ENCODE data around the gene CEP120.
"Not testable (repeated sequence)": the region's sequence is repeated elsewhere in the genome, so short reads cannot be mapped to it uniquely, and the experiment has no call there.

The CEP120 gene

DNA sequence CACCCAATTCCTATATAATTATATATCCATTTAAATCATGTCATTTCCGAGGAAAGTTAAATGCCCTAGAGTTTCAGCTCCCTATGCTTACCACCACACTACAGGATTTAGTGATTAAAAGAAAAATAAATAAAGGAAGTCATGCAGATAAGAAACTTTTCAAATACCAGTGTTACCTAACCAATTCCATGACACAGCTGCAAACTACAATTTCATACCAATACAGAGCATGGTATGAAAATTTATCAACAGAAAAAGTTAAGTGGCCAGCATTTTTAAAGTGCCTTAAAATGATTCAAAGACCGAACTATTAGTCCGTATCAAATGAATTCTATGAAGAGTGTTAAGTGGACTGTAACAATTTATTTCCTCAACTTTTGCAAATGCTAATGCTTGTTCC is 35.9 kb downstream of the CEP120 start:
- no peak for DNase-seq (ENCODE audit: low read depth)

DNA sequence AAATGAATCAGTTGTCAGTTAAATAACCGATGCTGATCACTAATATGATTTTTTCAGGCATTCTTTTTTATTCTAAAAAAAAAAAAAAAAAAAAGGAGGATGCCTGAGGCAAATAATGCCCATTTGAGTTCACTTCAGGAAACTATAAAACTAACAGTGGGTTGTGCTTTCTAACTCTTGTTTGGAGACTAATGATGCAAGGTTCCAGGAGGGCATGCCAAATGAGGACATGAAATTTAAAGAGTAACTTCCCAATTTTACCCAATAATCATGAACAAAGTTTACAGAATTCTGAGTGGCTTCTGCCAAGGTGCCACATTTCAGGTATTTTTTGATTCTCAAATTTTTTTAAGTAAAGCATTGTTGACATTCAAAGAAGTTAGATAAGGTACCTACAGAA is 41.0 kb downstream of the CEP120 start:
- no peak for DNase-seq (ENCODE audit: low read depth)

DNA sequence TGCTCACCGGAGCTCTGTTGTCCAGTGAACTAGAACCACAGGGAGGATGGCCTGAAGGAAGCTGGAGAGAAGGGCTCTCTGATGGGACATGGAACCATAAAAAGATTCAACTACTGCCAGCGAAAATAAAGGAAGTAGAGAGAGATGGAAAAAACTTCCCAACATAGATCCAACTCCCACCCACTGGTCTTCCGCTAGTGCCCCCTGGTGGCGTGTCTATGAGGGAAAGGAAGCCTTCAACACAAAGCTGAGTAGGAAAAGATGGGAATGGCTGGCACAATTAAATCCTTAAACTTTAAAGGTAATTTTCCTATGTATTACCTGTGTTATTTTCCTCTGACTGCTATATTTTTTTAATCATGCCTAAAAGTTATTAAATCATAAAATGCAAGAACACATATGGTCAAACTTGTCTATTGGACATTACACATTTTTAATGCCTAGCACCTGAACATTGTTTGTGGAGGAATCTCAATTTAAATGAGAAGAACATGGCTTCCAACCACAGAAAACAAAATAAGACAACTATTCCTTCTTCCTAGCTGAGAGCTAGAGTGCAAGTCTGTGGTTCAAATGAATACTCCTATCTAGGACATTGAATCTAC is 51.5 kb downstream of the CEP120 start:
- DNase-seq (ENCODE audit: low read depth) = peak; percentile 24

DNA sequence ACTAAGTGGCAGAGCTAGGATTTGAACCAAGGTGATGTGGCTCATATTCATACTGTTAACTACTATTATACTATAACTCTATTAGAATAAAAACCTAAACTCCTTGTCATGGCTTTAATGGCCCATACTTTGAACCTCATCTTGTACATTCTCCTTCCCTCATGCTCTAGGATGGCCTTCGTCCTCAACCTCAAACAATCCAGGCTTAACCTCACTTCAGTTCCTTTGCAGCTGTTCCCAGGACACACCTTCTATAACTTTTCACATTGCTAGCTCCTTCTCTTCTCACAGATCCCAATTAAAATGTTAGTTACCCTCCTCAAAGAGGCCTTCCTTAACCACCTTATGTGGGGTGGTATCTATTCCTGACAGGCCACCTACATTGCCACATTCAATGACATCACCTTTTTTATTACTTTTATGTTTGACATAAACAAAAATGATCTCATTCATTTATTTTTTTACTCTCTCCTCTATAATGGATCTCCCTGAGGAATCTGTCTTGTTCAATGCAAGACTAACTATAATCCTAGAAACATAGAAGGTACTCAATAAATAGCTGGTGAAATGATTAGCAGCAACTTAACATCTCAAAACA is 53.7 kb downstream of the CEP120 start:
- no peak for DNase-seq (ENCODE audit: low read depth)

DNA sequence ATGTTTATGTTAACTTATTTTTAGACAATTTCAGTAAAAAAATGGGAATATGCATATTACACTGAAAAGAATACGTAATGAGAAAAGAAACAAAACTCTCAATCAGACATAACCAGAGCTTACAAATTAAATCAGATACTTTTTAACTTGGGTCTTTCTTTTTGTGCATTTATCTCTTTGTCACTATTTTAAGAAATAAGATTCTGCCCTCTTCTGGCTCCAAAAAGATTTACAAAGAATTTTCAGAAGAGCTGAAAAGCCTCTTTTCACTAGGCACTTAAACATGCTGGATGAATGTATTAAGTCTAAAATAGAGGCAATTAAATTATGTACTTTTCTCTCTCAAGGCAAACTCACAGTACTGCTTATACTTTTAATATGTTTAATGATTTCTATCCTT is 55.5 kb downstream of the CEP120 start:
- peak; percentile 22 for DNase-seq (ENCODE audit: low read depth)

DNA sequence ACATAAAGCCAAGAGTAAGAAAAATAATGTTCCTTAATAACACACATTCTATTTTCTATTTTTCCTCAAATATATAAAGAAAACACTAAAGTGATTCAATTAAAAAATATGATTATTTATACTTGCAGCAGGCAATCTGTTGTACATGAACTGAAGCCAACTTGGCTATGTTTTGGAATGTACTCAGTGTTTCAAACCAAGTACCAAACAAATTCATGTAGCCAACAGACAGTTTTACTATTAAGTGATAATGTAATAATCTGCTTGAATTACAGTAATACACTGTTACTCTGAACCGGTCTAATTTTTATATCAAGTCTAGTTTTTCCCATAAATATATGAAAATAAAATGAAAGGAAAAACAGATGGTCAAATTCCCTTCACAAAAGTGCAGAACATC is 58.0 kb downstream of the CEP120 start:
- DNase-seq (ENCODE audit: low read depth) = no peak

DNA sequence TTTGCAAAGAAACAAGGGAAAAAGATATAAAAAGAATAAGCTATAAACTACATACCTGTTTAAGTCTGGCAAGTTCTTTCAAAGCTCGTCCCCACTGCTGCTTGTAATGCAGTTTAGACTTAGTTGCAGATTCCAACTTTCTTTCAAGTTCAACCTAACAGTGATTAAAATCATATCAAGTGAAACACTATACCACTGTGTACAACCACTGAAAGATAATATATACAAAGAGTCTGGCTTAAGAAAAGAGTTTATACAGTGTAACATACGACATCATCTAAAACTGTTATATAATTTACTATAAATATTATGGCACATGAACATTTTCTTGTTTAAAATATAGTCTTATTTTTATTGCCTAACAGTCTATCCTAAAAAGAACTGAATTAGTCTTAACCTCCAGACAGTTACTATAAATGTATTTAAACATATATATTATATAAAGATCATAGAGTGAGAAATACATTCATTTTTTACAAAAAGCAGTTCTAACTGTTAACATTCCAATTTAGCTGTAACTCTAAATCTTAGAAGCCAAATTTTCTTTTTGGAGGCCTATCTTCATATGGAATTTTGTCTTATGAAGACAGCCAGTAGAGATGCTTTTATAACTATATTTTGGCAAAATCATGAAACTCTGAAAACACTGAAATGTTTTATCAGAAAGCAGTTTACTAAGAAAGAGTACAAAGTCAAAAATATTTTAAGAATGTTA is 58.6 kb downstream of the CEP120 start:
- no peak for DNase-seq (ENCODE audit: low read depth)

DNA sequence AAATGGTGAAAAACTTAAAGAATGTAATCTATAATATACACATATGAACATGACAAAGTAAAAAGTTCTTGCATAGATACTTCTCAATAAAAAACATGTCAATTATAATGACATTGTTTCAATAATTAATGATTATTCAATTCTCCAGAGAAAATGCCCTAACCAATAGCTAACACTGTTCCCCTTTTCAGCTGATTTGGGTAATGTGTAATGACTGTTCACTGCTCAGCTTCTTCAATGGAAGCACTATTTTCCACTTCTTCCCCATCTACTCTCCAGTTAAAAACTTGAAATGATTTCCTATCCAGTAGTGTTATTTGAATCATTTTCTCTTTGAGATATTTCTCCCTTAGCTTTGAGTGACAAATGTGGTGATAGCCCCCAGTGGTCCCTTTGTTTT is 62.3 kb downstream of the CEP120 start:
- no peak for DNase-seq (ENCODE audit: low read depth)

DNA sequence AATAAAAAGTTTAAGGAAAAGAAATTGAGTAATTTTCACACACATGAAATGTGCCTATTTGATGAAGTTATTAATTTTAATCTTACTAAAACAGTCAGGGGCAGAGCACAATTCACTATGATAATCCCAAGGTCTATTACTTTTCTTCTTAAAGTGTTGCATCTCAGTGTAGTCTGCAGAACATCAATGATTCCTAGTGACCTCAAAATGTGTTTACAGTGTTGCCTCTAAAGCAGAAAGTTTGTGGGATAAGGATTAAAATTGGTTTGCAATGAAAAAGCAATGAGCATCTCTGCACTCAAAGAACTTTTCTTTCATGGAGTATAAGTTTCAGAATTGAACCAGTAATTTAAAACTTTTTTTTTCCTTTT is 63.0 kb downstream of the CEP120 start:
- DNase-seq (ENCODE audit: low read depth) = no peak

DNA sequence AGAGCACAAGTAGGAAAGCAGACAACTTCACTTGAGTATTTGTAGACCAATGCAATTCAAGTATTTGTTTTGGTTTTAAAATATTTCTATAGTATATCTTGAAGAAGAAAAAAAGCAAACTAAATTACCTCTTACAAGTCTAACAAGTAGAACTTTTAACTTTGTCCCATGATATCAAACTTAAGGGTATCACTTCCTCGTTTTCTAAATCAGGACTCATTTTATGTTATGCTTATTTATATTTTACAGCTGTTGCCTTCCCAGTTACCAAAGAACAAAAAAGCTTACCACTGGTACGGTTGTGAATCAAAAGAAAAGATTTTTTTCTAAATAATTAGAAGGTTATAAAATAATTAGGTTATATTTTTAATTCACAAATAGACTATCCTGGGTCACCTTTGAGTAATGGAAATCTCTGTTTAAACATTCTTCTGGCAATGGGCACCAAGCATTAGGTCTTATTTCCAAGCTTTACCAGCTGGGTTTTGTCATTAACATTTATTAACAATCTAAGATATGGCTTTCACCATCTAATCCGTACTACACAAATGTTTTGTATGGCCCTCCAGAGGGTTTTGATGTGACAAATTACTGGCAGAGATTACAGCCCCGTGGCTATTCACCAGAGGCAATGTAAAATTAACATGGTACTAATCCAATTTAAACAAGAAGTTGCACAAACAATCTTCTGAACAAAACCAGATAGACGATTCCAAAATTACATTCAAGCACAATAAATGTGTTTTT is 63.6 kb downstream of the CEP120 start:
- no peak for DNase-seq (ENCODE audit: low read depth)

DNA sequence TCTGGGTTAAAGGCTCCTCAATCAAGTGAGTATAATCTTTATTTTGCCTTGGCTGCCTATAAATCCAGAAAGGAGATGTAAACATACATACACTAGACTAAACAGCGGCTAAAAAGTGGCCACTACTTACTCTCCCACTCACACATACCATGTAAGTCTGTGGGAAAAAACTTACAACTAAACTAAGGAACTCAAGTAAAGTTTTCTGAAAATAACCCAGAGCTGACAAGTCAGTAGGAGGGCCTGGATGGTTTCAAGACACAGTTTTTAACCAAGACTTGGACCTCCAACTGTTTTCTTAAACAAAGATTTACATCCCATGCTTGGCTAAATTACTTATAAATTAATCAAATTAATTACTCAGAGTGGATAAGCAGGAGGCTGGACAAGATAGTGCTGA is 64.5 kb downstream of the CEP120 start:
- peak; percentile 80 for DNase-seq (ENCODE audit: low read depth)

DNA sequence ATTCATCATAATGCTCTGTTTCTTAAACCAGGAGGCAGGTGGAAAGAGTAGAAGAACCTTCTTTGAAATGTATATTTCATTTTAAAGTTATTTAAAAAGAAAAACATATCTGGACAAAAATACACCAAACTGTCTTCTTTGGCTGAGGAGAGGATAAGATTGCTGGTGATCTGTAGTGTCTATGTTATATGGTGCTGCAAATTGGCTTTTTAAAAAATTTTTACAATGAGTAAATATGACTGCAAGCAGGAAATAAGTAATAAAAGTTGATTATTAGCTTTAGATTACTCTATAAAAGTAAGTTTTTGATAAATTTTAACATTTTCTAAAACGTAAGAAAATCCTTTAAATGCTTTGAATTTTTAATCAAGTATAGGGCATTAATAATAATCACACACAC is 64.9 kb downstream of the CEP120 start:
- no peak for DNase-seq (ENCODE audit: low read depth)

DNA sequence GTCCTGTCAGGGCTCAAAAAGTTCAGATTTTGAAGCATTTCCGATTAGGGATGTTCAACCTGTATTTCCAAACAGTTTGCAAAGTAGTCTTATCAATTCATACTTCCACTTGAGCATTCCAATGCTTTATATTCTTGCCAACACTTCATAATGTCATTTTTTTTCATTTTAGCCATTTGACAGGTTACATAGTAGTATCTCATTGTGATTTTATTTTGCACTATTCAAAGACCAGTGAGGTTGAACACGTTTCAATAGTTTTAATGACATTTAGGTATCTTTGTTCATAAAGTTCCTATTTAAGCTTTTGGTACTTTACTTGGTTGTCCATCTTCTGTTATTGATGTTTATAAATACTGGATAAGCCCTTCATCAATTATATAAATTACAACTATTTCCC is 71.4 kb downstream of the CEP120 start:
- no peak for DNase-seq (ENCODE audit: low read depth)

DNA sequence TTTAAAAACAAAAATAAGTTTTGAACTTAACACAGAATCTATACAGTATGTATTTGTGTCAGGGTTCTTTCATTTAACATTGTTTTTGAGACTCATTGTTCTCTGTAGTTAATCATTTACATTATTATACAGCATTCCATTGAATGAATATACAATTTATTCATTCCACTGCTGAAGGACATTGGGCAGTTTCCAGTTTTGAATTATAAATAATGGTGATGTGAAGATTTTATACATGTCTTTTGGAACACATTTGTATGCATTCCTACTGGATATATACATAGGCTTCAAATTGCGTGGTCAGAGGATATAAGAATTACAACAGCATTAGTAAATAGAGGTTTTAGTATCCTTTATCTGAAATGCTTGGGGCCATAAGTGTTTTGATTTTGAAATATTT is 72.0 kb downstream of the CEP120 start:
- DNase-seq (ENCODE audit: low read depth) = no peak

DNA sequence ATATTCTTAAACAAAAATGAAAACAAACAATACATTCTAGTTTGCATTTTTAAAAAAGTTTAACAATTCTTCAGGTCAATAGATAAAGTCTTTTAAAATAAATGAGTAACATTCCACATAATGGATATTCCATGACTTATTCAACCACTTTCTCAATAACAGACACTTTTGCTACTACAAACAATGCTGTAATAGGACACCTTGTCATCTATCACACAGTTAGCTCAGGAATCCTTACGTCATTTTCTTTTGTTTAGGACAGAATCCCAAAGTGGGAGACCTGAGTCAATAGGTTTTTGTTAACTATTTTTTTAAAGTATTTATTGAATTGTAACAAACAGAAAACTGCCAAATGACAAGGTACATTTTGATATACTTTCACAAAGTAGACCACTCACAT is 72.5 kb downstream of the CEP120 start:
- DNase-seq (ENCODE audit: low read depth) = no peak

DNA sequence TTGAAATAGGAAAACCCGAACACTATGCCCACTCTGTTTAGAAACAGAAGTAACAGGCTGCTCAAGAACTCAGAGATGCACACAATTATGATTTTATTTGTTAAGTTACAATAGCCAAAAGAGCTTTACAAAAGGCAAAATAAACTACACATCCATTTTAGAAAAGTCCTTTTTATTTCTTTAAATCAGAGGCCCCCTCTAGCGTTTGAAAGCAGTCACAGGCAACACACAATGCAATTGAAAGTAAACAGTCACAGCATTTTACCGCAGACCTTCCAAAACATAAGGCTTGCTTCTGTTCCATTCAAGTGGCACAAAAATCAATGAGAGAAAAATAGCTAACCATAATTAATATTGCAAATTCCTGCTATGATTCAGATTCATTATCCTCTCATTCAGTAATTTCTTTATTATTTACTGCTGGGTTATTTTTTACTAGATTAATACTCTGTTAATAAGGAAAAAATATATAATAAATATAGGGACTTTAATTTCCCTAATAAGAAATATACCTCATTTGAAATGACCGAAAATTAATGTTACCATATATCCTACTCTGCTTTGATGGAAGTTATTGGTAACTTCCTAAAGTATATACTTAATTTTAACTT is 78.3 kb downstream of the CEP120 start:
- peak; percentile 43 for DNase-seq (ENCODE audit: low read depth)

DNA sequence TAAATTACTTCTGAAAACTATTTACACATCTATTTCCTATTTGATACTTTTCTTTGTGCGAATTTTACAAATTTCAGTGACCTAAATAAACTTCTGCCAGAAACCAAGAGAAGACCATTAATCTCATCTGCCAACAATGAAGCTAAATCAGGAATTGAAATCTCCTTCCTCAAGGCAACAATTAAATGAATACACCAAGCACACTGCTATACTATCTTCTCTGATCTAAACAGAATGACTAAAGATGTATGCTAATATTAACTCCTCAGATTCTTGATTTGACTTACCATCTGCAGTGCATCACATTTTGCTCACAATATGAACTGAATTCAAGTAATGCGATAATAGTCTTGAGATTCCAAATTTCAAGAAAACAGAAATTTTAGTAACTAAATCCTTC is 82.3 kb downstream of the CEP120 start:
- no peak for DNase-seq (ENCODE audit: low read depth)

DNA sequence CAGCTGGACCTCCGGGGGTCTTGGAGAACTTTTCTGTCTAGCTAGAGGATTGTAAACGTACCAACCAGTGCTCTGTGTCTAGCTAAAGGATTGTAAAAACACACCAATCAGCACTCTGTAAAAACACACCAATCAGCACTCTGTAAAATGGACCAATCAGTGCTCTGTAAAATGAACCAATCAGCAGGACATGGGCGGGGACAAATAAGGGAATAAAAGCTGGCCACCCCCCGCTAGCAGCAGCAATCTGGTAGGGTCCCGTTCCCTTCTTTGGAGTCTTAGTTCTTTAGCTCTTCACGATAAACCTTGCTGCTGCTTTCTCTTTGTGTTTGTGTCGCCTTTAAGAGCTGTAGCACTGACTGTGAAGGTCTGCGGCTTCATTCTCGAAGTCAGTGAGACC is 114.8 kb downstream of the CEP120 start:
- DNase-seq (ENCODE audit: low read depth) = not testable (repeated sequence)

DNA sequence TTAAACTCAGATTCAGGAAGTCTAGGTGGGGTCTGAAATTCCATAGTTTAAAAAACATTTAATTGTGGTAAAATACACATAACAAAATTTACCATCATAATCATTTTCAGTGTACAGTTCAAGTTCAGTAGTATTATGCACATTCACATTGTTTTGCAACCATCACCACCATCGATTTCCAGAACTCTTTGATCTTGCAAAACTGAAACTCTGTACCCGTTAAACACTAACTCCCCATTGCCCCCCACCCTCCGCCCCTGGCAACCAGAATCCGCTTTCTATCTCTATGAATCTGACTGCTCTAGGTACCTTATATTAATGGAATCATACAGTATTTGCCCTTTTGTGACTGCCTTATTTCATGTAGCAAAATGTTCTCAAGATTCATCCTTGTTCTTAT is 117.5 kb downstream of the CEP120 start:
- DNase-seq (ENCODE audit: low read depth) = no peak

DNA sequence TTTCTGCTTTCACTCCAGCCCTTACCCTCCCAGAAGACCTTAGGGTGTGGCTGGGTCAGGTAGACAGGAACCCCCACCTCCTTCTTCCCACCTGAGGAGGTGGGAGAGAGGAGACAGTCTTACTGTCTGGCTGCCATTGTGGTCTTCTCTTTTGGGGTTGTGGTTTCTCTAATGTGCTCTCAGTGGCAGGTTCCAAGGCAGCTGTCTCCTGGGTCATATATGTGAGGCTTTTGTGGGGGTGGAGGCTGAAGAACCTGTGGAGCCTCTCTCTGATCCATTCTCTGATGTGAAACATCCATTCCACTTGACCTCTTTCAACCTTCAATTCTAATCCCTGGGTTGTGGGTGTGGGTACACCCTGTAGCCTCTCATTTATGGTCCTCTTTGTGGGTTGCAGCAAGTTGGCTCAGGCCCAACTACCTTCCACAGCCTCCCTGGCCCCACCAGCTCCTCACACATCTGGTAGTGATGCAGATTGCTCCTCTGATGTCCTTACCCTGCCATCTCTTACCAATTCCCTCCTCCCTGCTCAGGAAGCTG is 118.4 kb downstream of the CEP120 start:
- no peak for DNase-seq (ENCODE audit: low read depth)

DNA sequence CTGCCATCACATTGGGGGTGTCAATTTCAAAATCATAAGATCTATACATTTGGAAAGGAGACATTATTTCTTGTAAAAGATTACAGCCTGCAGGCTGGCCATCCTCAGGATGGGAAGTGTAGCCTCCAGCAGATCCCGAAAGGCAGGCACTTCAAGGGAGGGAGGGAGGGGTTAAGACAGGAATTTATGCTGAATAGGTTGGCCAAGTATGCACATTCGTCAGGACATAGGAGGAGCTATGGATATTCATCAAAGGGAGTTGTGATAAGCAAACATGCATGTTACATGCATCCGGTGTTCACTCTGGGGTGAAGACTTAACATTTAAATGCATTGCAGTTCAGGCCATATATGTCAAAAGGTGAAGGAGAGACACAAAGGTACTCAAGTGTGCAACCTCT is 119.4 kb downstream of the CEP120 start:
- no peak for DNase-seq (ENCODE audit: low read depth)

DNA sequence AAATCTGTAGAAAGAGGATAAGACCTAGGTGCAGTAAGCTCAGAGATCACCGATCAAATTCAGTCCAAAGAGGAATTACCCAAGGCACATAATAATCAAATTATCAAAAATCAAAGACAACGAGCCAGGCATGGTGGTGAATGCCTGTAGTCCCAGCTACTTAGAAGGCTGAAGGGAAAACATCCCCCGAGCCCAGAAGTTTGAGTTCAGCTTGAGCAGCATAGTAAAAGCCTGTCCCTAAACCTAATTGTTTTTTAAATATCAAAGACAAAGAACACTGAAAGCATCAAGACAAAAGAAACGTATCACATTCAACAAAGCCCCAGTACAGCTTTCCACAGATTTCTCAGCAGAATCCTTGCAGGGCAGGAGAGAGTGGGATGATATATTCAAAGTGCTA is 122.9 kb downstream of the CEP120 start:
- DNase-seq (ENCODE audit: low read depth) = no peak
